Measurements from ENCODE around the gene ZNF839. TPM values are rescaled to one million over a fixed set of nuclear protein-coding genes. Genes with fewer than 3 reads are reported as not detected.

The ZNF839 gene
- total RNA-seq, 1 donor from 2014 or later, result 17.6 TPM

DNA sequence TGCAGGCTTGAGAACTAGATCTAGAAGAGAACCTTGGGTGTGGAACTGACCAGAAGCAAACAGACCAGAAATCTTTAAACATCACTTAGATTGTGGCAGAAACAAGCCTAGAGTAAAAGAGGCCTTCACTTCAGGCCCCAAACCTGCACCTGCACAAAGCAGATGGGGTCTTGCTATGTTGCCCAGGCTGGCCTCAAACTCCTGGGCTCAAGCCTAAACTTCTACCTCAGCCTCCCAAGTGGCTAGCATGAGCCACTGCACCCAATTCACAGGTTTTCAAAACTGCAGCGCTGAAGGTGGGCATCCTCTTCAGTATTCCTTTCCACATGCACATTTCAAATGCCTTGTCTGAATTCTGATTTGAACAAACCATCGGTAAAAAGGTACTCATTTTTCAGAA lies 34.4 kb upstream of the ZNF839 start:
- TF ChIP-seq, protein P1, sequence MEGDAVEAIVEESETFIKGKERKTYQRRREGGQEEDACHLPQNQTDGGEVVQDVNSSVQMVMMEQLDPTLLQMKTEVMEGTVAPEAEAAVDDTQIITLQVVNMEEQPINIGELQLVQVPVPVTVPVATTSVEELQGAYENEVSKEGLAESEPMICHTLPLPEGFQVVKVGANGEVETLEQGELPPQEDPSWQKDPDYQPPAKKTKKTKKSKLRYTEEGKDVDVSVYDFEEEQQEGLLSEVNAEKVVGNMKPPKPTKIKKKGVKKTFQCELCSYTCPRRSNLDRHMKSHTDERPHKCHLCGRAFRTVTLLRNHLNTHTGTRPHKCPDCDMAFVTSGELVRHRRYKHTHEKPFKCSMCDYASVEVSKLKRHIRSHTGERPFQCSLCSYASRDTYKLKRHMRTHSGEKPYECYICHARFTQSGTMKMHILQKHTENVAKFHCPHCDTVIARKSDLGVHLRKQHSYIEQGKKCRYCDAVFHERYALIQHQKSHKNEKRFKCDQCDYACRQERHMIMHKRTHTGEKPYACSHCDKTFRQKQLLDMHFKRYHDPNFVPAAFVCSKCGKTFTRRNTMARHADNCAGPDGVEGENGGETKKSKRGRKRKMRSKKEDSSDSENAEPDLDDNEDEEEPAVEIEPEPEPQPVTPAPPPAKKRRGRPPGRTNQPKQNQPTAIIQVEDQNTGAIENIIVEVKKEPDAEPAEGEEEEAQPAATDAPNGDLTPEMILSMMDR (IDR thresholded peaks at IDR 0.05), result no peak
- no peak overlapping the region for H3K27ac Mint-ChIP-seq
- POLR2A ChIA-PET, result no interaction called here
- H3K36me3 Mint-ChIP-seq (ENCODE audit: low read depth), result no peaks in the 10 kb centered on the region
- intact Hi-C loops (cut with micrococcal nuclease), result no loop called here
- H3K4me1 Mint-ChIP-seq, result no peaks in the 10 kb centered on the region
- H3K27me3 Mint-ChIP-seq, result no peaks in the 10 kb centered on the region
- peaks cover 3% of the 10 kb centered on the region for H3K9me3 Mint-ChIP-seq
- no peak for ATAC-seq (ENCODE audit: low read depth)
- no peak for DNase-seq
- CTCF ChIA-PET, result no interaction called here
- no peak overlapping the region for H3K4me3 Mint-ChIP-seq

DNA sequence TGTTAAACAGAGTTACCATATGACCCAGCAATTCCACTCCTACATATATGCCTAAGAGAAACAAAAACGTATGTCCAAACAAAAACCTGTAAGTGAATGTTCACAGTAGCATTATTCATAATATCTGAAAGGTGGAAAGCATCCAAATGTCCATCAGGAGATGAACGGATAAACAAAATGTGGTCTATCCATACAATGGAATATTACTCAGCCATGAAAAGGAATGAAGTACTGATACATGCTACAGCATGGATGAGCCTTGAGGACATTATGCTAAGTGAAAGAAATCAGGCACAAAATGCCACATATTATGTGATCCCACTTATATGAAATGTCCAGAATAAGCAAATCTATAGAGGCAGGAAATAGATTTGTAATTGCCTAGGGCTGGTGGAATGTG lies 31.4 kb upstream of the ZNF839 start:
- H3K4me1 Mint-ChIP-seq, result no peaks in the 10 kb centered on the region
- peaks cover 3% of the 10 kb centered on the region for H3K9me3 Mint-ChIP-seq
- H3K27me3 Mint-ChIP-seq, result peaks cover 4% of the 10 kb centered on the region
- POLR2A ChIA-PET, result no interaction called here
- CTCF ChIA-PET, result no interaction called here
- no peak overlapping the region for H3K4me3 Mint-ChIP-seq
- intact Hi-C loops (cut with micrococcal nuclease), result no loop called here
- no peaks in the 10 kb centered on the region for H3K36me3 Mint-ChIP-seq (ENCODE audit: low read depth)
- ATAC-seq (ENCODE audit: low read depth), result no peak
- no peak overlapping the region for H3K27ac Mint-ChIP-seq
- DNase-seq, result no peak
- TF ChIP-seq, protein P1 (IDR thresholded peaks at IDR 0.05), result no peak

DNA sequence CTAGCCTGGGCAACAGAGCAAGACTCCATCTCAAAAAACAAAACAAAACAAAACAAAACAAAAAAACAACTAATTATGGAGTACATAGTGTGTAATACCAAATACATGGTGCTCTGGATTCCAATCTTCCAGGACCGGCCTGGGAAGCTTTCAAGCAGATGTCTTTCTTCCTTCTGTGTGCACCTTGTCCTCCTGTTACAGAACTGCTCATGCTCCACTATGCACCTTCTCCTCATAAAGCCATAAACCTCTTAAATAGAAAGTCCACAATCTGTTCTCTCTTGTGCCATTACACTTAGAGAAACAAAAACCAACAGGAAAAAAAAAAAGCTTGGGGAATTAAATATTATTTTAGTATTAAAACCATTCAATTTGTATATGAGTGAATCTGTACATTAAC lies 27.1 kb upstream of the ZNF839 start:
- ChIA-PET CTCF (interaction anchor here (0.6 kb wide), 1 partner anchor 16 kb away, joined by 3 read pairs; no protein-coding TSS in a partner anchor), POLR2A (no interaction called here)
- Mint-ChIP-seq H3K27ac (no peak overlapping the region), H3K4me1 (no peaks in the 10 kb centered on the region), H3K4me3 (no peak overlapping the region), H3K27me3 (peaks cover 4% of the 10 kb centered on the region), H3K9me3 (peaks cover 3% of the 10 kb centered on the region), H3K36me3 (ENCODE audit: low read depth) (no peaks in the 10 kb centered on the region)
- ATAC-seq (ENCODE audit: low read depth) (no peak), DNase-seq (no peak)
- TF ChIP-seq, protein P1 (IDR thresholded peaks at IDR 0.05), result no peak
- intact Hi-C loops (cut with micrococcal nuclease), result no loop called here

DNA sequence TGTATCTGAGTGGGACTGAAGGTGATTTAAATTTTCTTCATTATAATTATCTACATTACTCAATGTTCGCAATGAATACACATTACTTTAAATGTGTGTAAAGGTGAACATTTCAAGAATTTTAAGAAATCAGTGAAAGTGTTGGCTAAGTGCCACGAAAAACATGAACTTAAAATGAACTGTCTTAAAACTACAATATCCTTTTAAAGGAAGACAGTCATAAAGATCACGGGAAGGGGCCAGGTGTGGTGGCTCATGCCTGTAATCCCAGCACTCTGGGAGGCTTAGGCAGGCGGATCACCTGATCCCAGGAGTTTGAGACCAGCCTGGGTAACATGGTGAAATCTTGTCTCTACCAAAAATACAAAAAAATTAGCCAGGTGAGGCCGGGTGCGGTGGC lies 25.8 kb upstream of the ZNF839 start:
- intact Hi-C loops (cut with micrococcal nuclease), result no loop called here
- TF ChIP-seq, protein P1 (IDR thresholded peaks at IDR 0.05), result no peak
- Mint-ChIP-seq H3K9me3 (no peaks in the 10 kb centered on the region), H3K36me3 (ENCODE audit: low read depth) (no peaks in the 10 kb centered on the region), H3K4me3 (no peak overlapping the region), H3K27ac (no peak overlapping the region), H3K4me1 (no peaks in the 10 kb centered on the region), H3K27me3 (peaks cover 5% of the 10 kb centered on the region)
- ChIA-PET CTCF (no interaction called here), POLR2A (no interaction called here)
- no peak for ATAC-seq (ENCODE audit: low read depth)
- DNase-seq, result no peak

DNA sequence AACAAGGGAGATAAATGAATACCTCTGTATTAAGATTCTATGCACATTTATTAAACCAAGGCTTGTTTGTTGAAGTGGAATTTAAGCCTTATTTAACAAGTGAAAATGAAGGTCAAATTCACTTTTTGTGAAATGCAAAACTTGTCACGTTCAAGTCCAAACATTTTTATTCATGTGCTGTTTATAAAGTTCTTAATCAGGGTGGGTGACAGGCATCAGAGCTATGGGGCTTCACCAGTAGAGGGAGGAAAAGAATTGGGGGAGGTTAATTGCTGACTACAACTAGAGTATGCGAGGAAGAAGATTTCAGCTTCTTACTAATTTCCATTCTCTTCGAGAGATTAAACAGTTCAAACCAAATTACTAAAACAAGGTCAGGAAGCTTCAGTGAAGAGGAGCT lies 24.3 kb upstream of the ZNF839 start:
- Mint-ChIP-seq H3K36me3 (ENCODE audit: low read depth) (no peaks in the 10 kb centered on the region), H3K27ac (no peak overlapping the region), H3K27me3 (peaks cover 8% of the 10 kb centered on the region), H3K4me1 (no peaks in the 10 kb centered on the region), H3K9me3 (no peaks in the 10 kb centered on the region), H3K4me3 (no peak overlapping the region)
- ChIA-PET CTCF (no interaction called here), POLR2A (no interaction called here)
- intact Hi-C loops (cut with micrococcal nuclease), result no loop called here
- DNase-seq (no peak), ATAC-seq (ENCODE audit: low read depth) (no peak)
- TF ChIP-seq, protein P1 (IDR thresholded peaks at IDR 0.05), result no peak
